ENCODE data around the gene DHX9.
"Not testable (repeated sequence)": the region's sequence is repeated elsewhere in the genome, so short reads cannot be mapped to it uniquely, and the experiment has no call there.

The DHX9 gene

DNA sequence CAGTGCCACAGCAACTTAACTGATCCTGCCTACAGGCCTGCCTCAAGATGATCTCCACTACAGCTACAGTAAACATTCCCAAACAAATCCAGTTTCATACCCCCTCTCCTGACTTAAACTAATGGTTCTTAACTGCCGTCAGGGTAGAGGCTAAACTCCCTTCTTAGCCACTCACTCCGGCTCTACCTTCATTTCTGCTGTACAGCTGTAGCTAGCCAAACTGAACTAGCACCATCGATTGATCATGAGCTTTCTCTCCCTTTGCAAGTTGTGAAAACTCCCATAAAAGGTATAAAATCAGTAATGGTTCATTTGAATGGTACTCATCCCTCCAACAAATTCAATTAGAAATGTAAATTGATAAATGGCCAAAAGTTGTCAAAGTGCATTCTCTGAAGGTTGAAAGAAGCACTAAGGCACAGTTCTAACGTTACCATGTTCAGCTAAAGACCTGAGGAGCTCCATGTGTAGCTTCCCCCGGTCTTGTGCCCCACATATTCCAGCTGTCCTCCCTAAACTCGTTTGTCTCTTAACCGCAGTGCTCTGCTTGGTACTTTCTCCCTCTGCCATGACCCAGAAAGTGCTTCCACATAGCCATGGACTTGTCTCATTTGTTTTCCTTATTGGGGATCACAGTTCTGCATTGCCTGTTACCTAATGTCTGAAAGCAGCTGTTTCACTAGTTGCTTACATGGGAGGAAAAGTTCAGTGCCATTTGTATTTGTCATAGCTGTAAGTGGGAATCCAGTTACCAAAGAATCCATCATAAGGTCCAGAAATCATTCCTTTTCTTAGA, 49.8 kb downstream of the DHX9 start:
- Histone ChIP-seq H3K27ac (ENCODE audit: low read depth, low read length, severe bottlenecking) (peak overlapping the region; percentile 52), H3K36me3 (ENCODE audit: control insufficient read depth, insufficient read depth, low read length) (peaks cover 50% of the 10 kb centered on the region), H3K4me1 (ENCODE audit: control insufficient read depth, insufficient read depth, low read length, poor library complexity, severe bottlenecking) (no peaks in the 10 kb centered on the region), H3K4me3 (ENCODE audit: extremely low read depth, insufficient read depth, low read length, poor library complexity, severe bottlenecking) (no peak overlapping the region), H3K9me3 (ENCODE audit: control insufficient read depth, low read length) (no peaks in the 10 kb centered on the region)
- WGBS, 2 experiments (ENCODE audit: insufficient coverage in 2 of 2), result 71 to 76% methylated on average over 5 to 6 of the region's 7 CpGs

DNA sequence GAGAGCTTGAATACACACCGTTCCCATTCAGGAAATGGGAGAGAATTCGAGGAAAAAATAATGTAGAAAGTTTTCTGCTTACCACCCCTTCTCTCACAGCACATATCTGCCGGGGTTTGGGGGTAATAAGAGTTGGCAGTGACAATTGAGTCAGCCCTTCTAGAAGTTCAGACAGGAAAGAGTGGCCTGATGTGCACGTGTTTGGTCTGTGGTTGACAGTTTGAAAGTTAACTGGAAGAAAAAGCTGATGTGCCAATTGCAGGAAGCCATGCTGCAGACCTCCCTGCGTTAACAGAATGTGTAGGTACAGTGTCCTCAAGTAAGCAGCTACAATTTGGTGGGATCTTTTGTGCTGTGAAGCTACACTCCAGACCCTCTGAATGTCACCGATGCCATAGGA, 50.9 kb downstream of the DHX9 start:
- H3K27ac ChIP-seq (ENCODE audit: low read depth, low read length, severe bottlenecking), result peak overlapping the region; percentile 32
- 66 to 92% methylated on average over 2 to 3 of the region's 6 CpGs for WGBS, 2 experiments (ENCODE audit: insufficient coverage in 2 of 2)
- H3K4me1 ChIP-seq (ENCODE audit: control insufficient read depth, insufficient read depth, low read length, poor library complexity, severe bottlenecking), result no peaks in the 10 kb centered on the region
- H3K4me3 ChIP-seq (ENCODE audit: extremely low read depth, insufficient read depth, low read length, poor library complexity, severe bottlenecking), result no peak overlapping the region
- peaks cover 40% of the 10 kb centered on the region for H3K36me3 ChIP-seq (ENCODE audit: control insufficient read depth, insufficient read depth, low read length)
- H3K9me3 ChIP-seq (ENCODE audit: control insufficient read depth, low read length), result no peaks in the 10 kb centered on the region

DNA sequence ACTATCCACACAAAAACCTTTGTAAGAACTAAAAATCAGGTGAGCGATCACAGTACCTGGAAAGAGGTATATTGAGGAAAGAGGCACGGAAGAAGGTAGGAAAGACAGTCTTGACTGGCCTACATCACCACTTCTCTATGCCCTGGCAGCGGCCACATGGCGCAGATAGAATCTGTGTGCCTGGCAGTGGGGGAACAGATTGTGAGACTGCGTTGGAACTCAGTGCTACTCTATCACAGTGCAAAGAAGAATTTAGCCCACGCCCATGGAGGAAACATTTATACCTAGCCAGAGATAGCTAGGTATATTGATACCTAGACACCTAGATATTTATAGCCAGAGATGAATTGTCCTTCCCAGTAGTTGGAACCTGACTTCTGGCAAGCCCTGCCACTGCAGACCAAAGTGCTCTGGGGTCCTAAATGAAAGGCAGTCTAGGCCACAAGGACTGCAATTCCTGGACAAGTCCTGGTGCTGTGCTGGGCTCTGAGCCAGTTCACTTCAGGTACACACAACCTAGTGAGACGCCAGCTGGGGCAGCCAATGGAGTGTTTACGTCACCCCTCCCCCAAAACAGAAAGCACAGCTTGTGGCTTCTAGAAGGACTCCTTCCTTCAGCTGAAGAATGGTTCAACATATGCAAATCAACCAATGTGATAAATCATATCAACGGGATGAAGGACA, 51.9 kb downstream of the DHX9 start:
- no peaks in the 10 kb centered on the region for H3K9me3 ChIP-seq (ENCODE audit: control insufficient read depth, low read length)
- H3K4me3 ChIP-seq (ENCODE audit: extremely low read depth, insufficient read depth, low read length, poor library complexity, severe bottlenecking), result no peak overlapping the region
- peaks cover 30% of the 10 kb centered on the region for H3K36me3 ChIP-seq (ENCODE audit: control insufficient read depth, insufficient read depth, low read length)
- H3K4me1 ChIP-seq (ENCODE audit: control insufficient read depth, insufficient read depth, low read length, poor library complexity, severe bottlenecking), result no peaks in the 10 kb centered on the region
- H3K27ac ChIP-seq (ENCODE audit: low read depth, low read length, severe bottlenecking), result no peak overlapping the region
- 67 to 91% methylated on average over 2 to 5 of the region's 9 CpGs for WGBS, 2 experiments (ENCODE audit: insufficient coverage in 2 of 2)

DNA sequence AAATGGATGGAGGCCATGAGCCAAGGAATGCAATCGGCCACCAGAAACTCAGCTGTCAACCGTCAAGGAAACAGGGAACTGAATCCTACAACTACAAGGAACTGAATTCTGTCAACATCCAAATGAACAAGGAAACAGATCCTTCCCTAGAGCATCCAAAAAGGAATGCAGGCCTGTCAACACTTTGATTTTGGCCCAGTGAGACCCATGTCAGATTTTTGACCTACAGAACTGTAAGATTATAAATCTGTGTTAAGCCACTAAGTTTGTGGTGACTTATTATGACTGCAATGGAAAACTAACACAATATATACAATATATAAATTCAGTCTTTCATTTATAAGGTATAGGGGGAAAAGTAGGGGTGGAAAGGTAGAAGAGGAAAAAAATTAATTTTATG, 58.5 kb downstream of the DHX9 start:
- no peaks in the 10 kb centered on the region for H3K4me1 ChIP-seq (ENCODE audit: control insufficient read depth, insufficient read depth, low read length, poor library complexity, severe bottlenecking)
- no peaks in the 10 kb centered on the region for H3K36me3 ChIP-seq (ENCODE audit: control insufficient read depth, insufficient read depth, low read length)
- WGBS, 2 experiments (ENCODE audit: insufficient coverage in 2 of 2), result 80 to 100% methylated on average over 1 to 2 of the region's 2 CpGs
- H3K9me3 ChIP-seq (ENCODE audit: control insufficient read depth, low read length), result no peaks in the 10 kb centered on the region
- no peak overlapping the region for H3K4me3 ChIP-seq (ENCODE audit: extremely low read depth, insufficient read depth, low read length, poor library complexity, severe bottlenecking)
- no peak overlapping the region for H3K27ac ChIP-seq (ENCODE audit: low read depth, low read length, severe bottlenecking)

DNA sequence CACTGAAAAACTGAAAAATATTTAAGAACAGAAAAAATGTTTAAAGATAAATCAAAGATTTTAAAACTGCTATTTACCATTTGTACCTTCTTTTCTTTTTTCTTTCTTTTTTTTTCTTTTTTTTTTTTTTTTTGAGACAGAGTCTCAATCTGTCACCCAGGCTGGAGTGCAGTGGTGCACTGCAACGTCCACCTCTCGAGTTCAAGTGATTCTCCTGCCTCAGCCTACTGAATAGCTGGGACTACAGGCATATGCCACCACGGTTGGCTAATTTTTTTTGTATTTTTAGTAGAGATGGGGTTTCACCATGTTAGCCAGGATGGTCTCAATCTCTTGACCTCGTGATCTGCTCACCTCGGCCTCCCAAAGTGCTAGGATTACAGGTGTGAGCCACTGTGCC, 62.8 kb downstream of the DHX9 start:
- not testable (repeated sequence) for H3K4me3 ChIP-seq (ENCODE audit: extremely low read depth, insufficient read depth, low read length, poor library complexity, severe bottlenecking); H3K36me3 ChIP-seq (ENCODE audit: control insufficient read depth, insufficient read depth, low read length); H3K4me1 ChIP-seq (ENCODE audit: control insufficient read depth, insufficient read depth, low read length, poor library complexity, severe bottlenecking); H3K27ac ChIP-seq (ENCODE audit: low read depth, low read length, severe bottlenecking); H3K9me3 ChIP-seq (ENCODE audit: control insufficient read depth, low read length)
- WGBS, 2 experiments (ENCODE audit: insufficient coverage in 2 of 2), result 100% methylated on average over 2 of the region's 5 CpGs; no CpG with 5 or more reads in 1 of the 2 experiments

DNA sequence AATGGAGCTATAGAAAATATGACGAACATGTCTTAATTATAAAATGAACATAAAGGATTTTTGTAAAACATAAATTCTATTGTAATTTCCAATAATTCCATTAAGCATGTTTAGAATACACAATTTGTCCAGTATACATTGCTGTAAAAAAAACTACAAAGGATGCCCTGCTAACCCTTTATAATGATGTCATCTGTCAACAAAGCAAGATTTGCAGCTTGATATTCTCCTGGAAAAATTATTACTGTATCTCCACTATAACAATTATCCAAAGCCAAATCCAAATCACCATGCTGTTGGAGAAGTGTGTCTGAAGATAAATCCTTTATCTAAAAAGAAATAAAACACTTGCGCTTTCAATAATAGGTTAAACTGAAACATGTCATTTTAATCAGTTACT, 66.2 kb downstream of the DHX9 start:
- Histone ChIP-seq H3K4me3 (ENCODE audit: extremely low read depth, insufficient read depth, low read length, poor library complexity, severe bottlenecking) (no peak overlapping the region), H3K4me1 (ENCODE audit: control insufficient read depth, insufficient read depth, low read length, poor library complexity, severe bottlenecking) (no peaks in the 10 kb centered on the region), H3K9me3 (ENCODE audit: control insufficient read depth, low read length) (no peaks in the 10 kb centered on the region), H3K27ac (ENCODE audit: low read depth, low read length, severe bottlenecking) (no peak overlapping the region), H3K36me3 (ENCODE audit: control insufficient read depth, insufficient read depth, low read length) (no peaks in the 10 kb centered on the region)
- WGBS, 2 experiments (ENCODE audit: insufficient coverage in 2 of 2), result no CpG with 5 or more reads among the region's 2 CpGs

DNA sequence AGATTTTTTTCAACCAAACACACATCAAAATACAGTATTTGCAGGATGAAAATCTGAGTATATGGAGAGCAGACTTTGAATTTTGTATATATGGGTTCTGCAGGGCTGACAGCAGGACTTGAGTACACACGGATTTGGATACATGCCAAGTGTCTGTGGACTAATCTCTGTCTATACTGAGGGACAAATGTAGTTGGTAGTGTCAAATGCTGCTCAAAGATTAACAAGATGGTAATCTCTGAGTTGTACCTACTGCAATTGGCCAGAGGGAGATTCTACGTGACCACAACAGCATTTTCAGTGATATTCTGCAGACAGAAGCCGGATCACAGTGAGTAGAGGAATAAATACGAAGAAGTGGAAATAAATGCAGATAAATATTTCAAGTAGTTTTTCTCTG, 70.4 kb downstream of the DHX9 start:
- H3K9me3 ChIP-seq (ENCODE audit: control insufficient read depth, low read length), result peaks cover 9% of the 10 kb centered on the region
- H3K36me3 ChIP-seq (ENCODE audit: control insufficient read depth, insufficient read depth, low read length), result no peaks in the 10 kb centered on the region
- H3K4me1 ChIP-seq (ENCODE audit: control insufficient read depth, insufficient read depth, low read length, poor library complexity, severe bottlenecking), result no peaks in the 10 kb centered on the region
- WGBS, 2 experiments (ENCODE audit: insufficient coverage in 2 of 2), result 91 to 93% methylated on average over 4 of the region's 4 CpGs
- H3K4me3 ChIP-seq (ENCODE audit: extremely low read depth, insufficient read depth, low read length, poor library complexity, severe bottlenecking), result no peak overlapping the region
- H3K27ac ChIP-seq (ENCODE audit: low read depth, low read length, severe bottlenecking), result no peak overlapping the region

DNA sequence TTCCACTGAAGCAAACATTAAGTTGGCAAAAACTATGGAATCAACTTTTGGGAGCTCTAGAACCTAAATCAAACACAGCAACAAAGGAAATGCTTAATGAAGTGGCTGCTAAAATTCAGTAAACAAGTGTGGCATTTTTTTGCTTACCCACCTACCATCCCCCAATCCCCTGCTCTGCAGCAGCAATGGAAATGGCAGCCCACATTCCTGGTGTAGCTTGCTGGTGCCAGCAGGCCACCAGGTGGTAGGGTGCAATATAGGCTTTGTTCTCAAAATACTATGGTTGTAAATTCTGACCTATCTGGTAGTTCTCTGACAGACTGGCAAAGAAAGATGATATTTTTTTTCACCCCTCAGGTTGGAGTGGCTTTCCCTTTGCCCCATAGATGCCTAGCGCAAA, 71.0 kb downstream of the DHX9 start:
- Histone ChIP-seq H3K36me3 (ENCODE audit: control insufficient read depth, insufficient read depth, low read length) (no peaks in the 10 kb centered on the region), H3K4me3 (ENCODE audit: extremely low read depth, insufficient read depth, low read length, poor library complexity, severe bottlenecking) (no peak overlapping the region), H3K9me3 (ENCODE audit: control insufficient read depth, low read length) (peaks cover 9% of the 10 kb centered on the region), H3K4me1 (ENCODE audit: control insufficient read depth, insufficient read depth, low read length, poor library complexity, severe bottlenecking) (no peaks in the 10 kb centered on the region), H3K27ac (ENCODE audit: low read depth, low read length, severe bottlenecking) (no peak overlapping the region)
- WGBS, 2 experiments (ENCODE audit: insufficient coverage in 2 of 2), result 100% methylated on average over 1 of the region's 1 CpG; no CpG with 5 or more reads in 1 of the 2 experiments

DNA sequence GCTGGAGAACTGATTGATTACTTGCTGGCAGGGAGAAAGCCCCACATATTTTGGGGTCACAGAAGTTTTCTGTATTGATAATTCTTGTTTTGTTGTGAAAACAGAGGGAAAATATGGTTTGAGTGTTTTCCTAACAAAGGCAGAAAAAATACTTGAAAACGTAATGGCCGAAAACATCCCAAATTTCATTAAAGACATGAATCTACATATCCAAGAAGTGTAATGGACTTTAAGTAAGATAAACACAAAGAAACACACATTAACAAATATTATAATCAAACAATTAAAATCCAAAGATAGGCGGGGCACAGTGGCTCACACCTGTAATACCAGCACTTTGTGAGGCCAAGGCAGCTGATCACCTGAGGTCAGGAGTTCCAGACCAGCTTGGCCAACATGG, 74.3 kb downstream of the DHX9 start:
- Histone ChIP-seq H3K4me1 (ENCODE audit: control insufficient read depth, insufficient read depth, low read length, poor library complexity, severe bottlenecking) (no peaks in the 10 kb centered on the region), H3K4me3 (ENCODE audit: extremely low read depth, insufficient read depth, low read length, poor library complexity, severe bottlenecking) (no peak overlapping the region), H3K36me3 (ENCODE audit: control insufficient read depth, insufficient read depth, low read length) (no peaks in the 10 kb centered on the region), H3K9me3 (ENCODE audit: control insufficient read depth, low read length) (peaks cover 9% of the 10 kb centered on the region), H3K27ac (ENCODE audit: low read depth, low read length, severe bottlenecking) (no peak overlapping the region)
- 67 to 90% methylated on average over 1 of the region's 3 CpGs for WGBS, 2 experiments (ENCODE audit: insufficient coverage in 2 of 2)

DNA sequence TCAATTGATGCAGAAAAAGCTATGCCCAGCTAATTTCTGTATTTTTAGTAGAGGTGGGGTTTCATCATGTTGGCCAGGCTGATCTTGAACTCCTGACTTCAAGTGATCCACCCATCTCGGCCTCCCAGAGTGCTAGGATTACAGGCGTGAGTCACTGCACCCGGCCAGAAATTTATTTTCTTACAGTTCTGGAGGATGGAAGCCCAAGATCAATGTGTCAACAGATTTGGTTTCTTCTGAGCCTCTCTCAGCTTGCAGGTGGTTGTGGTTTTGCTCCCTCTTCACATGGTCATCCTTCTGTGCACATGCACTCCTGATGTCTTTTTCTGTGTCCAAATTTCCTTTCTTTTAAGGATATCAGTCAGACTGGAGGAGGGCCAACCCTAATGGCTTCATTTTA, 78.2 kb downstream of the DHX9 start:
- H3K9me3 ChIP-seq (ENCODE audit: control insufficient read depth, low read length), result peaks cover 5% of the 10 kb centered on the region
- no peaks in the 10 kb centered on the region for H3K36me3 ChIP-seq (ENCODE audit: control insufficient read depth, insufficient read depth, low read length)
- H3K4me3 ChIP-seq (ENCODE audit: extremely low read depth, insufficient read depth, low read length, poor library complexity, severe bottlenecking), result no peak overlapping the region
- H3K27ac ChIP-seq (ENCODE audit: low read depth, low read length, severe bottlenecking), result no peak overlapping the region
- H3K4me1 ChIP-seq (ENCODE audit: control insufficient read depth, insufficient read depth, low read length, poor library complexity, severe bottlenecking), result no peaks in the 10 kb centered on the region
- WGBS, 2 experiments (ENCODE audit: insufficient coverage in 2 of 2), result 83 to 90% methylated on average over 3 of the region's 3 CpGs

DNA sequence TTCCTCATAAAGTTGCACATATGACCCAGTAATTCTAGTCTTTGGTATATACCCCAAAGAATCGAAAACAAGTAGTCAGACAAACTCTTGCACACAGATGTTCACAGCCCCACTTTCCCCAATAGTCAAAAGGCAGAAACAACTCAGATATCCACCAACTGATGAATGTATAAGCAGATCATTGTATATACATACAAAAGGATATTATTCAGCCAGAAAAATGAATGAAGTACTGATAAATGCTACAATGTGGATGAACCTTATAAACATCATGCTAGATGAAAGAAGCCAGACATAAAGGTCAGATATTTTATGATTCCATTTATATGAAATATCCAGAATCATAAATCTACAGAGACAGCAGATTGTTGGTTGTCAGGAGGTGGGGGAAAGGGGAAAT, 86.5 kb downstream of the DHX9 start:
- WGBS, 2 experiments (ENCODE audit: insufficient coverage in 2 of 2), result 80% methylated on average over 1 of the region's 1 CpG; no CpG with 5 or more reads in 1 of the 2 experiments
- Histone ChIP-seq H3K9me3 (ENCODE audit: control insufficient read depth, low read length) (no peaks in the 10 kb centered on the region), H3K27ac (ENCODE audit: low read depth, low read length, severe bottlenecking) (no peak overlapping the region), H3K4me3 (ENCODE audit: extremely low read depth, insufficient read depth, low read length, poor library complexity, severe bottlenecking) (no peak overlapping the region), H3K36me3 (ENCODE audit: control insufficient read depth, insufficient read depth, low read length) (no peaks in the 10 kb centered on the region), H3K4me1 (ENCODE audit: control insufficient read depth, insufficient read depth, low read length, poor library complexity, severe bottlenecking) (no peaks in the 10 kb centered on the region)
